Peyer's patch (tissue), 4 donors: ENCODE results near the gene EYS.

Source experiments
- POLR2A ChIP-seq, 2 donors: fragments of 450-650 bp; IDR thresholded peaks; one replicate each; pipeline ENCODE4 v1.5.1; 2017; ENCODE audit warnings: antibody characterized with exemption in 2 of 2, mild to moderate bottlenecking in 2 of 2, moderate library complexity in 2 of 2
- TF ChIP-seq, protein P1 (sequence below), 6 experiments: fragments of 450-650 bp in 4 of 6; fragments of 200-600 bp in 2 of 6; sonication (generic) in 1 of 6; IDR thresholded peaks; one replicate each; pipeline ENCODE4 v1.5.1; 2017 to 2019; ENCODE audit warnings: antibody characterized with exemption in 6 of 6, mild to moderate bottlenecking in 3 of 6, moderate library complexity in 1 of 6

DNA sequence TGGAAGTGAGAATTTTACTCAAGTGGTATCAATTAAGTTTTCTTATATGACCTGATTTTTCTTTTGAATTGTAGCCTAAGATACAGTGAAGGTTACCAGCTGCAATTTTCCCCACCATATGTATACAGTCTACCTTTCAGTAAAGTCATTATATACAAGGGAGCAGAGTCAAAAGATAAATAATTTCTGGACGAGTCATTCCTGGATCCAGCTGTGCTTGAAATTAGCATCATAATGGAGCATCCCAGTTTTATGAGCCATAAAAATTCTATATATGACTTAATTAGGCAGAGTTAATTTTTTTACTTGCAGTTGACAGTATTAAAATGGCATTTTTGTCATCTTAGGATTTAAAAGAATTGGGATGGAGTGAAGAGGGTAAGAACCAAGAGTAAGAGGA, 1063.0 kb downstream of the EYS start:
- TF ChIP-seq, protein P1, sequence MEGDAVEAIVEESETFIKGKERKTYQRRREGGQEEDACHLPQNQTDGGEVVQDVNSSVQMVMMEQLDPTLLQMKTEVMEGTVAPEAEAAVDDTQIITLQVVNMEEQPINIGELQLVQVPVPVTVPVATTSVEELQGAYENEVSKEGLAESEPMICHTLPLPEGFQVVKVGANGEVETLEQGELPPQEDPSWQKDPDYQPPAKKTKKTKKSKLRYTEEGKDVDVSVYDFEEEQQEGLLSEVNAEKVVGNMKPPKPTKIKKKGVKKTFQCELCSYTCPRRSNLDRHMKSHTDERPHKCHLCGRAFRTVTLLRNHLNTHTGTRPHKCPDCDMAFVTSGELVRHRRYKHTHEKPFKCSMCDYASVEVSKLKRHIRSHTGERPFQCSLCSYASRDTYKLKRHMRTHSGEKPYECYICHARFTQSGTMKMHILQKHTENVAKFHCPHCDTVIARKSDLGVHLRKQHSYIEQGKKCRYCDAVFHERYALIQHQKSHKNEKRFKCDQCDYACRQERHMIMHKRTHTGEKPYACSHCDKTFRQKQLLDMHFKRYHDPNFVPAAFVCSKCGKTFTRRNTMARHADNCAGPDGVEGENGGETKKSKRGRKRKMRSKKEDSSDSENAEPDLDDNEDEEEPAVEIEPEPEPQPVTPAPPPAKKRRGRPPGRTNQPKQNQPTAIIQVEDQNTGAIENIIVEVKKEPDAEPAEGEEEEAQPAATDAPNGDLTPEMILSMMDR (IDR thresholded peaks at IDR 0.05), result no peak
- TF ChIP-seq POLR2A (IDR thresholded peaks at IDR 0.05), result no peak
